OCI-LY3 (cell line): ENCODE results near the gene FER1L5.

Experiments
- H2AFZ ChIP-seq: fragments of 200-600, 300-600 bp; shearing (Covaris generic); 2 replicates; pipeline ENCODE4 v1.6.0; 2014; ENCODE audit warnings: antibody characterized with exemption, low read depth, low read length
- H3K27ac ChIP-seq: fragments of 200-600, 300-600 bp; sonication (generic); 2 replicates; pipeline ENCODE4 v1.5.1; 2014; ENCODE audit warnings: mild to moderate bottlenecking, low read length, moderate library complexity, mixed read lengths
- H3K27me3 ChIP-seq: fragments of 200-600, 300-600 bp; sonication (generic); 2 replicates; pipeline ENCODE4 v1.6.1; 2014; ENCODE audit warnings: low read depth, low read length, mixed read lengths
- H3K36me3 ChIP-seq: fragments of 200-600, 300-600 bp; sonication (generic); replicated peaks from 2 replicates; pipeline ENCODE3; 2014; ENCODE audit warnings: low read depth, low read length, mixed read lengths
- H3K4me1 ChIP-seq: fragments of 300-600, 200-600 bp; sonication (generic); 2 replicates; pipeline ENCODE4 v1.6.1; 2014; ENCODE audit warnings: low read length, mixed read lengths
- H3K4me2 ChIP-seq: fragments of 200-600, 300-600 bp; sonication (generic); 2 replicates; pipeline ENCODE4 v1.6.1; 2014; ENCODE audit warnings: low read length, mixed read lengths
- H3K4me3 ChIP-seq: fragments of 300-600, 200-600 bp; sonication (generic); 2 replicates; pipeline ENCODE4 v1.5.1; 2014; ENCODE audit warnings: antibody characterized with exemption, mild to moderate bottlenecking, low read length, moderate library complexity
- H3K79me2 ChIP-seq: fragments of 300-600, 200-600 bp; shearing (Covaris generic); 2 replicates; pipeline ENCODE4 v1.6.1; 2014; ENCODE audit warnings: mild to moderate bottlenecking, low read length, mixed read lengths
- H3K9ac ChIP-seq: fragments of 300-600, 200-600 bp; shearing (Covaris generic); 2 replicates; pipeline ENCODE4 v1.6.0; 2014; ENCODE audit warnings: mild to moderate bottlenecking, low read length, moderate library complexity
- H3K9me3 ChIP-seq: fragments of 200-600, 300-600 bp; shearing (Covaris generic); 2 replicates; pipeline ENCODE4 v1.6.1; 2014; ENCODE audit warnings: low read length, mixed read lengths; ENCODE audit not compliant: insufficient read depth
- H4K20me1 ChIP-seq: fragments of 200-600, 300-600 bp; sonication (generic); 2 replicates; pipeline ENCODE4 v1.6.1; 2016; ENCODE audit warnings: low read length, mixed read lengths; ENCODE audit not compliant: insufficient read depth
- CTCF ChIP-seq: fragments of 200-600, 300-600 bp; sonication (generic); IDR thresholded peaks from 2 replicates; pipeline ENCODE4 v1.5.1; 2014; ENCODE audit warnings: antibody characterized with exemption, low read length, low read depth
- EZH2phosphoT487 ChIP-seq: fragments of 200-600 bp; shearing (Covaris generic); IDR thresholded peaks from 2 replicates; pipeline ENCODE4 v1.6.1; 2018; ENCODE audit warnings: antibody characterized with exemption, mixed run types, low read depth

FER1L5 gene

GRCh38 chr2:96599941-96600340 lies 42.6 kb upstream of the FER1L5 start:
- no peaks in the 10 kb centered on the region for H3K9me3 ChIP-seq
- H3K27me3 ChIP-seq = no peaks in the 10 kb centered on the region
- no peak overlapping the region for H3K4me3 ChIP-seq
- no peak overlapping the region for H3K9ac ChIP-seq
- no peaks in the 10 kb centered on the region for H3K79me2 ChIP-seq
- H3K27ac ChIP-seq = no peak overlapping the region
- H2AFZ ChIP-seq = no peak overlapping the region
- H3K4me1 ChIP-seq = no peaks in the 10 kb centered on the region
- H3K36me3 ChIP-seq = peaks cover 60% of the 10 kb centered on the region
- H4K20me1 ChIP-seq = no peaks in the 10 kb centered on the region; the same call in 1 of the 2 replicates
- TF ChIP-seq EZH2phosphoT487 (no peak), CTCF (no peak)
- H3K4me2 ChIP-seq = no peak overlapping the region

GRCh38 chr2:96601382-96602292 lies 40.9 kb upstream of the FER1L5 start:
- Histone ChIP-seq H3K4me1 (no peaks in the 10 kb centered on the region), H3K36me3 (peaks cover 66% of the 10 kb centered on the region), H3K27me3 (no peaks in the 10 kb centered on the region), H3K27ac (no peak overlapping the region), H3K4me3 (no peak overlapping the region), H4K20me1 (no peaks in the 10 kb centered on the region; the same call in 1 of the 2 replicates), H2AFZ (no peak overlapping the region), H3K4me2 (no peak overlapping the region), H3K9ac (no peak overlapping the region), H3K9me3 (no peaks in the 10 kb centered on the region), H3K79me2 (no peaks in the 10 kb centered on the region)
- no peak for TF ChIP-seq CTCF
- no peak for TF ChIP-seq EZH2phosphoT487

- no peaks in the 10 kb centered on the region for H3K27me3 ChIP-seq
- peaks cover 67% of the 10 kb centered on the region for H3K36me3 ChIP-seq
- H2AFZ ChIP-seq = no peak overlapping the region
- H3K9me3 ChIP-seq = no peaks in the 10 kb centered on the region
- H3K79me2 ChIP-seq = no peaks in the 10 kb centered on the region
- no peaks in the 10 kb centered on the region for H3K4me1 ChIP-seq
- no peak overlapping the region for H3K4me3 ChIP-seq
- no peaks in the 10 kb centered on the region; the same call in 1 of the 2 replicates for H4K20me1 ChIP-seq
- no peak overlapping the region for H3K4me2 ChIP-seq
- H3K9ac ChIP-seq = no peak overlapping the region
- no peak overlapping the region for H3K27ac ChIP-seq
- no peak for TF ChIP-seq EZH2phosphoT487
- TF ChIP-seq CTCF = peak; percentile 8; the same call in 1 of the 2 replicates
Measured at GRCh38 chr2:96602330-96602823, 40.2 kb upstream of the FER1L5 start.

- Histone ChIP-seq H4K20me1 (no peaks in the 10 kb centered on the region; the same call in 1 of the 2 replicates), H2AFZ (no peak overlapping the region), H3K36me3 (peaks cover 71% of the 10 kb centered on the region)
Measured at GRCh38 chr2:96604104-96604503, 38.5 kb upstream of the FER1L5 start.

More at GRCh38 chr2:96604104-96604503, 38.5 kb upstream of the FER1L5 start:
- Histone ChIP-seq H3K4me2 (no peak overlapping the region), H3K4me3 (no peak overlapping the region), H3K79me2 (no peaks in the 10 kb centered on the region), H3K9me3 (no peaks in the 10 kb centered on the region), H3K27me3 (no peaks in the 10 kb centered on the region), H3K9ac (no peak overlapping the region), H3K27ac (no peak overlapping the region), H3K4me1 (no peaks in the 10 kb centered on the region)
- TF ChIP-seq EZH2phosphoT487 = no peak
- TF ChIP-seq CTCF = no peak
